Bronchial epithelial cell (primary cell): Measurements from ENCODE around the gene JMJD8. TPM values are rescaled to one million over a fixed set of nuclear protein-coding genes. Genes with fewer than 3 reads are reported as not detected.

Experiments
- DNase-seq: peaks from one replicate; pipeline ENCODE4 v3.0.0-alpha.2; 2010; ENCODE audit warnings: low read depth
- FAIRE-seq: peaks from 2 replicates; lab custom pipeline; 2011; peaks lifted over from hg19 to GRCh38; lab: Jason Lieb, UNC
- H3K27me3 ChIP-seq: 2 replicates; pipeline ENCODE4 v1.5.1; 2011; ENCODE audit warnings: low read length; ENCODE audit not compliant: control insufficient read depth, insufficient read depth
- H3K36me3 ChIP-seq: 2 replicates; pipeline ENCODE4 v1.5.1; 2011; ENCODE audit warnings: low read length; ENCODE audit not compliant: control insufficient read depth, insufficient read depth
- H3K4me3 ChIP-seq: 2 replicates; pipeline ENCODE4 v1.5.1; 2011; ENCODE audit warnings: mild to moderate bottlenecking, low read depth, low read length, control low read depth
- CTCF ChIP-seq: IDR thresholded peaks from 2 replicates; pipeline ENCODE4 v1.5.1; 2011; ENCODE audit warnings: mild to moderate bottlenecking, moderate library complexity, low read length, control low read depth, inconsistent platforms; ENCODE audit not compliant: insufficient read depth, severe bottlenecking
- total RNA-seq: library from RNA; depleted of rRNA; stranded (reverse); fragments of >200 nt; gene quantifications from 2 replicates; pipeline ENCODE4 v1.2.1, GENCODE V29; 2014

The JMJD8 gene
- total RNA-seq, 1 donor from 2014 or later: 16.8 TPM

DNA sequence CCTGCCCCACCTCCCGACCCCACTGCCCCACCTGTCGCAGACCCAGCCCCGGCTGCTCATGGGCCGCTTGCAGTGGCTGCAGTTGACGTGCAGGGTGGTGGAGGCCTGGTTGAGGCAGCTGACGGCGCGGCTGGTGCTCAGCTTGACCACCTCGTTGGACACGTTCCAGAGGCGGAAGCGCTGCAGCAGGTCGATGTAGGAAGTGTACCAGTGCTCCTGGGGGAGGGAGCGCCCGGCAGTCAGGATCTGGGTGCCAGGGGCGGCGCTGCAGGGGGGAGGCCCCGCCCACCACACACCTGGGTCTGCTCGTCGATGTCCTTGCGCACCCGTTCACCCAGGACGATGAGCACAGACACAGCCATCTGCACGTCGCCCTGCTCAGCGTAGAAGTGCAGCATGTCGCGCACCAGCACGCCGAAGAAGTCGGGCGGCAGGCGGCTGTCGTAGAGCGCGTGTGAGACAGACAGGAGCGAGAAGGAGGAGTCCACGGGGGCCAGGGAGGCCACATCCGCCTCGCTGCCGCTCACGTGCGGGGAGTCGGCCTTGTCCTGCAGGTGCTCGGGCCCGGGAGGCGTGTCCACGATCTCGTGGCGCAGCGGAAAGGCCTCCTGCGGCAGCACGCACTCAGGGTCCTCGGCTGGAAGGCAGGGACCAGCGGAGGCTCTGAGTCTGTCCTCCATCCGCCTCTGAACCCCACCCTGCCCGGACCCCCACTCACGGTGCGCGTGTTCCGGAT lies 995 bp upstream of the JMJD8 start:
- no peak for FAIRE-seq
- Histone ChIP-seq H3K4me3 (peak overlapping the region; percentile 70), H3K27me3 (no peaks in the 10 kb centered on the region), H3K36me3 (peaks cover 28% of the 10 kb centered on the region)
- DNase-seq: no peak
- no peak for TF ChIP-seq CTCF

DNA sequence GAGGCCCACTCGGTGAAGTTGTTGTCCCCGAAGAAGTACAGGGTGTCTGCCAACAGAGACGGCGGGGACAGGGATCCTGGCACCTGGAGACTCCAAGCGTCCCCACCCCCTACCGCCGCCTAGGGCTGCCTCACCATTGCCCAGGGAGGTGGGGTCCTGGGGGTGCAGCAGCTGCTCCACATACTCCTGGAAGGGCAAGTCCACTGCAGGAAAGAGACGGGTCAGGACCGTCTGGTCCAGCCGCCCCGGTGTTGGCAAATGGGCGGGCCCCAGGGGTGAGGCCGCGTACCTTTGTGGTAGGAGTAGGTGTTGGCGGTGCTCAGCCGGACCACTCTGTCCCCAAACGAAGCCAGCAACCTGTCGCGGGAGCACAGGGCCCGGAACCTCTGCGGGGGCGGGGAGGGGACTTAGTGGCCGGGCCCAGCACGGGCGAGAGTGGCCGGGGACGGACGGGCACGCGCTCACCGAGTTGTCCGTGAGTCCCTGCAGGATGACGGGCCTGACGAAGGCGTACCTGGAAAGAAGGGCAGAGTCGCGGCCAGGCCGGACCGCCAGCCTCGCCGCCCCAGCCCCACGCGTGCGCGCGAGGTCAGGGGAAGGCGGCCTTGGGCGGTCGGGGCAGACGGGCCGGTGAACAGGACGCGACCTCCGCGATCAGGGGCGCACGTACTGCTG lies 601 bp downstream of the JMJD8 start:
- FAIRE-seq (no peak), DNase-seq (no peak)
- TF ChIP-seq CTCF: no peak
- H3K36me3 ChIP-seq: peaks cover 28% of the 10 kb centered on the region
- H3K27me3 ChIP-seq: no peaks in the 10 kb centered on the region
- peak overlapping the region; percentile 70 for H3K4me3 ChIP-seq

DNA sequence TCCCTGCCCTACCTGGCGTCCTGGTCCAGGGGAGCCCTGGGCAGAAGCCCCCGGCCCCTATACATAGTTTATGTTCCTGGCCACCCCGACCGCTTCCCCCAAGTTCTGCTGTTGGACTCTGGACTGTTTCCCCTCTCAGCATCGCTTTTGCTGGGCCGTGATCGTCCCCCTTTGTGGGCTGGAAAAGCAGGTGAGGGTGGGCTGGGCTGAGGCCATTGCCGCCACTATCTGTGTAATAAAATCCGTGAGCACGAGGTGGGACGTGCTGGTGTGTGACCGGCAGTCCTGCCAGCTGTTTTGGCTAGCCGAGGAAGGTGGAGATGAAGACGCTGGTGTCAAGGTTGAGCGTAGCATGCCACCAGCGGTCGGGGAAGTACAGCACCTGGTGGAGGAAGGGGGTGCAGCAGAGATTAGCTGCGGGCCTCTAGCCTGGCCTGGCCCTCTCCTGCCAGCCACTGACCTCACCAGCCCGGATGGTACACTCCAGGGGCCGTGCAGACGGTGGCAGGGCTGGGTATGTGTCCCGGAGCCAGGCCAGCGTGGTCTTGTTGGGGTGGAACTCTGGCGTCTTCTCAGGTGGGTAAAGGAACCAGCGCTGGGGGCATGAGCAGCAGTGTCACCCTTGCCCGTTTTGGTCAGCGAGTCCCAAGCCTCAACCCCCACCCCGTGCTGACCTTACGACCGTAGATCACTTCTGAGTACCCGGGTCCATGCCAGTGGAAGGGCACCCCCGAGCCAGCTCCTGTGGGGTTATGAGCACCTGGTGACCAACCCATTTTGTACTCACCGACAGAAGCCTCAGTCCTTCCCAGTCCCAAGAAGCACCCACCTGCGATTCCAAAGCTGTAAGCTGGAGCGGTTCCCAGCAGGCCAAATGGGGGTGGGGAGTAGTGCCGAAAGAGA lies 1.4 kb downstream of the JMJD8 start:
- no peaks in the 10 kb centered on the region for H3K27me3 ChIP-seq
- peaks cover 29% of the 10 kb centered on the region for H3K36me3 ChIP-seq
- TF ChIP-seq CTCF: no peak
- FAIRE-seq (no peak), DNase-seq (no peak)
- H3K4me3 ChIP-seq: peak overlapping the region; percentile 70

GRCh38 chr16:681746-682427 lies 2.2 kb downstream of the JMJD8 start:
- DNase-seq (no peak), FAIRE-seq (no peak)
- TF ChIP-seq CTCF: no peak
- Histone ChIP-seq H3K27me3 (no peaks in the 10 kb centered on the region), H3K36me3 (peaks cover 26% of the 10 kb centered on the region), H3K4me3 (peak overlapping the region; percentile 72)

GRCh38 chr16:680967-681745 lies 3.0 kb downstream of the JMJD8 start:
- Histone ChIP-seq H3K27me3 (no peaks in the 10 kb centered on the region), H3K36me3 (peaks cover 26% of the 10 kb centered on the region), H3K4me3 (peak overlapping the region; percentile 72)
- DNase-seq (peak; percentile 17), FAIRE-seq (peak; percentile 7)
- TF ChIP-seq CTCF: peak; percentile 36
